GM19468 (cell line): ENCODE data around the gene TRIM17.

ENCODE experiments used
- ATAC-seq: cut with Tn5 transposase; IDR thresholded peaks from one replicate; pipeline ENCODE4 v1.9.1; 2021; ENCODE audit warnings: mild to moderate bottlenecking, moderate library complexity, moderate number of reproducible peaks; ENCODE audit not compliant: unreplicated experiment; ENCODE audit errors: extremely low read depth

Gene TRIM17

DNA sequence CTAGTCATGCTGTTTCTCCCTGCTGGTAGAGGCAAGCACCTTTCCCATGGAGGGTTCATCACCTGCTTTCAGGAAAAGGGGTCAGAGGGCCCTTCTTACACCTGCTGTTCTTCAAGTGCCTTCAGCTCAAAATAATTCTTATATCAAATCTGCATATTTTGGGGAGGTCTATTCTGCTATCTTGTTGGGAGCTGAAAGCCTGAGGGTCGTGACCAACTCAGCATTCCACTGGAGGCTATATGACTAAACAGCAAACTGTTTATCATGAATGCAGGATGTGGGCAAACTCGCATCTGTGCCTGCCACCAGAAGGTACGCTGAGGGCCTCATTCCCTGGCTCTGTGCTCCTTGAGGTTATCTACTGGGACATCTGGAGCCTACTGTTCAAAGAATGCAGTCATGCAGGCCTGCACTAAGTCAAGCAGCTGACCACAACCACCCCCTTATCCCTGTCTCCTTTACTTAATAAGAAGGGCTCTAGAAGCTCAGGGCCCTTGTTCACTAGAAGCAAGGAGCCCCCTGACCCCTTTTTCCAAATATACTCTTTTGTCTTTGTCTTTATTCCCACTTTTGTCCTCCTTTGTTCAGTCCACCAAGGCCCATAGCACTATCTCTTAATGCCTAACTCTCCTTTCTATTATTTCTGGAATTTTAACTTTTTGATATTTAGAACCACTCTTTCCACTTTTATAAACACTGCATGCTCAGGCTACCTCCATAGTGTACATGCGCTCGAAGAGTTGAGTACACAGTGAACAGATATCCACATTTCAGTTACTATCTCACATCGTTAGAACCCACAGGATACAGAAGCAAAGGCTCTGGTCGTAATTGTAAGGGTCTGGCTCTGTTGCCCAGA lies 4.5 kb upstream of the TRIM17 start:
- no peak for ATAC-seq

DNA sequence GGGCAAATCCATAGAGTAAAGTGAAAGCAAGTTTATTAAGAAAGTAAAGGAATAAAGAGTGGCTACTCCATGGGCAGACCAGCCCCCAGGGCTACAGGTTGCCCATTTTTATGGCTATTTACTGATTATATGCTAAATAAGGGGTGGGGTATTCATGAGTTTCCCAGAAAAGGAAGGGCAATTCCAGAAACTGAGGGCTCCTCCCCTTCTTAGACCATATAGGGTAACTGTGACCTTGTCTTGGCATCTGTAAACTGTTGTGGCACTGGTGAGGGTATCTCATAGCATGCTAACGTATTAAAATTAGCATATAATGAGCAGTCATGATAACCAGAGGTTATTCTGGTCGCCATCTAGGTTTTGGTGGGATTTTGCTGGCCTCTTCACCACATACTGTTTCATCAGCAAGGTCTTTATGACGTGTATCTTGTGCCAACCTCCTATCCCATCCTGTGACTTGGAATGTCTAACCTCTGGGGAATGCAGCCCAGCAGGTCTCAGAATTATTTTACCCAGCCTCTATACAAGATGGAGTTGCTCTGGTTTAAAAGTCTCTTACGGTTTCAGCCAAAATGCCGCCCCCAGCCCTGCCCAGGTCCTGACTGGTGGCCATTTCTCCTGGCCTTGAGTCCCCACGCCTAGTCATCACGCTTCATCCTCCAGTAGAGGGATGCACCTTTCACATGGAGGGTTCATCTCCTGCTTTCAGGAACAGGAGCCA lies 982 bp upstream of the TRIM17 start:
- ATAC-seq, result no peak

DNA sequence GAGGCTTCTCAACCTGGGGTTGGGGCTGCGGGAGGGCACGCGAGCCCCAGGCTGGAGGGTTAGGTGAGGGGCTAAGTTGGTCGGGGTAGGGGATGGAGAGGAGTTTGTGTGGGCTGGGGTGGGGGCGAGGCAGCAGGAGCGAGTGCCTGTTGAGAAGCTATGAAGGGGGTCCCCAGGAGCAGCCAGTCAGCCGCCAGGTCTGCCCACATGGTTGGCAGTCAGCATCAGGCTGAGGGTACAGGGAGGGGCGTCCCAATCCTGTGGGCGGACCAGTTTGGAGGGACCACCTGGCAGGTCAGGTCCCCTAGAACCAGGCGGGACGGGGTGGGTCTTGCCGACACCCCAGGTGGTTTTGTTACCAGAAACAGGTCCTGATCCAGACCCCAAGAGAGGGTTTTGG lies 400 bp upstream of the TRIM17 start:
- ATAC-seq, result no peak

- no peak for ATAC-seq
Measured at GRCh38 chr1:228415853-228416216, 826 bp downstream of the TRIM17 start.

GRCh38 chr1:228415221-228415620 lies 1.4 kb downstream of the TRIM17 start:
- no peak for ATAC-seq

DNA sequence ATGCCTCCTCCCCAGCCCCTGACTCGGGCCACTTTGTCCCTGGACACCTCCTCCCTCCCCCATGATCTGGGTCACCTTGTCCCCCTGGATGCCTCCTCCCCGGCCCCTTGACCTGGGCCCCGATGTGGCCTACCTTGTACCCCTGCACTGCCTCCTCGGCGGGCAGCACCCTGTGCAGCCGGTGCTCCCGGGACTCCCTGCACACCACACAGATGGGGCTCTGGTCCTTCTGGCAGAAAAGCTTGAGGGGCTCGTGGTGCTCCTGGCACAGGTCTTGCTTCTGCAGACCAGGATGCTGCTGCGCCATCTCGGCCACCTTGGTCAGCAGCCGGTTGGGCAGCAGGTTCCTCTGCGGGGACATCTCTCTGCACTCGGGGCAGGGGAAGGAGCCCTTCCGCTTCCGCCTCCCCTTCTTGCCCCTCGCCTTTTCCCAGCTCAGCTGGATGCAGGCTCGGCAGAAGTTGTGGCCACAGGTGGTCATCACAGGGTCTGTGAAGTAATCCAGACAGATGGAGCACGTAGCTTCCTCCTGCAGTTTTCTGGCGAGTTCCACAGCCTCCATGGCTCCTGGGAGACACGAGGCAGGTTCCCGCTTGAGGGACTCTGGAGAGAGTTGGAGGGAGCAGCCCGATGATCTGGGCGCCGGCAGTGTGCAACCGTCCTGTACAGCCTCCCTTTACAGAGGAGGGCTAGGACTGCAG lies 2.0 kb downstream of the TRIM17 start:
- ATAC-seq, result no peak

GRCh38 chr1:228413241-228414010 lies 3.2 kb downstream of the TRIM17 start:
- ATAC-seq, result no peak

- no peak for ATAC-seq
Measured at GRCh38 chr1:228411548-228412430, 4.9 kb downstream of the TRIM17 start.

DNA sequence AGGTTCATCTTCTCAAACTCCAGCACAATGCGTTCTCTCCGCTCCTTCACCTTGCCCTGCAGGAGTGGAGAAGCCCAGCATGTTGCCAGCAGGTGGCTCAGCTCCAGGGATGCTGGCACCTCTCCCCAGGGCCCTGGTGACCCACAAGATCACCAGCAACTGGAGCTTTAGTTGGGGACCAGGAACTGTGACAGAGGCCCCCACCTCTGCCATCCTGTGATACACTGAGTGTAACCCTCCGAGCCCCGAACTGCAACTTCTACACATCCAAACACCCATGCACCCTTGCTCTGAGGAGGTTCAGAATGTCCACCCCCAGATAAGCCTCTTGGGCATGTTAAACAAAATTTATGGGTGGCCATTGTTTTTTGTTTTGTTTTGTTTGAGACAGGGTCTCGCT lies 5.5 kb downstream of the TRIM17 start:
- ATAC-seq, result no peak

- ATAC-seq, result no peak
Measured at GRCh38 chr1:228410671-228411070, 6.0 kb downstream of the TRIM17 start.

GRCh38 chr1:228410015-228410414 lies 6.6 kb downstream of the TRIM17 start:
- no peak for ATAC-seq

- no peak for ATAC-seq
Measured at GRCh38 chr1:228408869-228409805, 7.5 kb downstream of the TRIM17 start.

- no peak for ATAC-seq
Measured at GRCh38 chr1:228408041-228408868, 8.4 kb downstream of the TRIM17 start.

DNA sequence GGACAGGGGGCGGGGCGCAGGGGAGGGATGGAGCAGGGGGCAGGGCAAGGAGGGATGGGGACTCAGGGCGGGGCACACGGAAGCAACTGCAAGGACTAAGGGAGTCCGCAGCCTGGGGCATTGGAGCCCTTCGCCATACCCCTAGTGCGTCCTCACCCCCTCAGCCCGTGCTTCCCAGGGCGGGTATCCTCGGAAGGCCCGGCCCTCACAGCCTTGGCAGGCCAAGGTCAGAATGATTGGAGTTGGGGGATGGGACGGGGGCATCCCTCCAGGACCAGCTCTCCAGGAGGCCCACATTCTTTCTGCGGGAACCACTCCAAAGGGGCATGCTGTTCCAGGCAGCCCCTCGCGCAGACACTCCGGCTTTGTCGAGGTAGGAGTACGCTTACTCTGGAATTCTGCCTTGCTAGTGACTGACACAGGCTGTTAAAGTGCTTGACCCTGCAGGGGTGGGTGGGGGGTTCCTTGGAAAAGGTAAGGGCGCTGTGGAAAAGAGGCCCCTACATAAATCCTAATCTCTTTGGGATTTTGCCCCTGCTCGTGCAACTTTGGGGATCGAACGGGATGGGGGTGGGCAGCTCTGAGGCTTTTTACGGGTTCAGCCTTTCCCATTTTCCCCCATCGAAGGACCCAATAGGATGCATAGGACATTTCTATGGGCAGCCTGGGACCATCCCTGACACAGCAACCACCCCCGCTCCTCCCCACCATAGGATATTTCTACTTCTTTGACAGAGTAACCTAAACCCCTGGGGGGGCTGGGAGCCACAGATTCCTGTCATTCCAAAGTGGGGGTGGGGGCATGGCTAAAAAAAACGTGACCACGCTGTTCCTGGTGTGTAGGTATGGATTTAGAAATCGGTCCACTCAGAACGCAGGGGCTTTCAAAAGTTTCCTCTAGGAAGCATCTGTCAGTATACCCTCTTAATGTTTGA lies 9.3 kb downstream of the TRIM17 start:
- no peak for ATAC-seq

GRCh38 chr1:228405979-228406228 lies 10.8 kb downstream of the TRIM17 start:
- ATAC-seq, result no peak

- ATAC-seq, result no peak
Measured at GRCh38 chr1:228405200-228405978, 11.3 kb downstream of the TRIM17 start.
